Immature natural killer cell (primary cell): ENCODE measurements around the gene MYO7A. TPM values are rescaled to one million over a fixed set of nuclear protein-coding genes. Genes with fewer than 3 reads are reported as not detected.

Experiments used
- DNase-seq, 3 donors: peaks; one replicate each; pipeline ENCODE4 v3.0.0; 2022; ENCODE audit warnings: mixed read lengths in 1 of 3
- H3K27ac Mint-ChIP-seq, 6 donors: one replicate each; pipeline ENCODE4 v1.8.0; 2020; ENCODE audit warnings: mixed read lengths in 6 of 6, mild to moderate bottlenecking in 5 of 6, inconsistent platforms in 4 of 6, moderate library complexity in 3 of 6
- H3K27me3 Mint-ChIP-seq, 3 donors: one replicate each; pipeline ENCODE4 v1.8.0; 2020 to 2021; ENCODE audit warnings: low read depth in 3 of 3, mild to moderate bottlenecking in 3 of 3, mixed read lengths in 3 of 3, moderate library complexity in 3 of 3, inconsistent platforms in 1 of 3
- H3K36me3 Mint-ChIP-seq, 3 donors: one replicate each; pipeline ENCODE4 v1.8.0; 2020; ENCODE audit warnings: mixed read lengths in 3 of 3, inconsistent platforms in 2 of 3, mild to moderate bottlenecking in 2 of 3
- H3K4me1 Mint-ChIP-seq, 2 donors: one replicate each; pipeline ENCODE4 v1.8.0; 2020; ENCODE audit warnings: inconsistent platforms in 2 of 2, mild to moderate bottlenecking in 2 of 2, mixed read lengths in 2 of 2, moderate library complexity in 1 of 2
- H3K4me3 Mint-ChIP-seq, 5 donors: one replicate each; pipeline ENCODE4 v1.8.0; 2020; ENCODE audit warnings: mild to moderate bottlenecking in 5 of 5, mixed read lengths in 5 of 5, inconsistent platforms in 3 of 5, moderate library complexity in 3 of 5
- H3K9me3 Mint-ChIP-seq, 6 donors: one replicate each; pipeline ENCODE4 v1.8.0; 2020; ENCODE audit warnings: mild to moderate bottlenecking in 6 of 6, mixed read lengths in 6 of 6, inconsistent platforms in 4 of 6, moderate library complexity in 3 of 6
- polyA plus RNA-seq, 3 donors: library from polyadenylated mRNA; unstranded; fragments of 300-500 nt; fragmentation: Illumina TruSeq; gene quantifications; one replicate each; pipeline ENCODE4 v1.2.3, GENCODE V29; 2021

MYO7A gene
- polyA plus RNA-seq, 3 donors from 2014 or later, result 0.21 to 0.45 TPM; not detected in 1

DNA sequence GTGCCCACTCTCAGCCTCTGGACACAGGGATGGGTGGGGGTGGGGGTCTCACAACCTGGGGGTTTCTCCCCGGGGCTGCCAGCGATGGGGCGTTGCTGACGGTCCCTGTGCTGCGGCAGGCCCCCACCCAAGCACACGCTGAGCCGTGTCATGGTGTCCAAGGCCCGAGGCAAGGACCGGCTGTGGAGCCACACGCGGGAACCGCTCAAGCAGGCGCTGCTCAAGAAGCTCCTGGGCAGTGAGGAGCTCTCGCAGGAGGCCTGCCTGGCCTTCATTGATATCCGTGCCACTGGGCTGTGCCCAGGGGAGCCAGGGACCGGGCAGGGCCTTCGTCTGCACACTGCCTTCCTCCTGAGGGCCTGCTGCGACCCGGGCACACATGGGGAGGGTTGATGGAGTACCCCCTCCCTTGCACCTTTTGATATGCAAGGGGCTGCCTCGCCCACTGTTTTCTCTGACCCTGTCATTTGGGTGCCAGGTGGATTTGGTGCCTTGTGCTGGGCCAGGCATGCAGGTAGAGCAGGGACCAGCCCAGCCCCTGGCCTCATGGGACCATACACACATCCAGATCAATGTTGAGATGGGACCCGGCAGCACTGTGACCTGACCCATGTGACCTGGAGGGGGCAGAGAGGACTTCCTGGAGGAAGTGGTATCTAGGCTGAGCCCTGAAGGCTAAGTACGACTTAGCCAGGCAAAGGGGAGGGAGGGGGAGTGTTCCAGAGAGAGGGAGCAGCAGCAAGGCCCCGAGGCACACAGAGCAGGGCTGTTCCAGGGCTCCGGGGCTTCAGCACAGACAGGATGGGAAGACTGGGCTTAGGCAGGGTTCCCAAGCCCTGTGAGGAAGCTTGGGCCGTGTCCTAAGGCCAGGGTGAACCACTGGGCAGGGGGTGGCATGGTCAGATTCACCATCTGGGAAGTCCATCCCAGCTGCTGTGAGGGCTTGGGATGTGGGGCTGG, 75.2 kb downstream of the MYO7A start:
- Mint-ChIP-seq H3K27ac (no peak overlapping the region), H3K4me3 (no peak overlapping the region), H3K36me3 (no peaks in the 10 kb centered on the region), H3K27me3 (no peaks in the 10 kb centered on the region), H3K9me3 (no peaks in the 10 kb centered on the region), H3K4me1 (no peaks in the 10 kb centered on the region)
- DNase-seq, result no peak

- Mint-ChIP-seq H3K27ac (no peak overlapping the region), H3K9me3 (no peaks in the 10 kb centered on the region), H3K27me3 (peaks cover 0 to 1% (median 0%) of the 10 kb centered on the region in 3 donors), H3K36me3 (no peaks in the 10 kb centered on the region), H3K4me1 (no peaks in the 10 kb centered on the region), H3K4me3 (no peak overlapping the region)
- DNase-seq, result no peak
Measured at GRCh38 chr11:77203901-77204753, 76.1 kb downstream of the MYO7A start.

- Mint-ChIP-seq H3K4me3 (no peak overlapping the region), H3K27ac (no peak overlapping the region), H3K9me3 (no peaks in the 10 kb centered on the region), H3K4me1 (no peaks in the 10 kb centered on the region), H3K36me3 (no peaks in the 10 kb centered on the region), H3K27me3 (peaks cover 0 to 1% (median 0%) of the 10 kb centered on the region in 3 donors)
- DNase-seq, result no peak
Measured at GRCh38 chr11:77204754-77205466, 76.9 kb downstream of the MYO7A start.

GRCh38 chr11:77205467-77206263, 77.6 kb downstream of the MYO7A start:
- Mint-ChIP-seq H3K4me3 (no peak overlapping the region), H3K27me3 (peaks cover 0 to 1% (median 0%) of the 10 kb centered on the region in 3 donors)
- DNase-seq, result no peak

DNA sequence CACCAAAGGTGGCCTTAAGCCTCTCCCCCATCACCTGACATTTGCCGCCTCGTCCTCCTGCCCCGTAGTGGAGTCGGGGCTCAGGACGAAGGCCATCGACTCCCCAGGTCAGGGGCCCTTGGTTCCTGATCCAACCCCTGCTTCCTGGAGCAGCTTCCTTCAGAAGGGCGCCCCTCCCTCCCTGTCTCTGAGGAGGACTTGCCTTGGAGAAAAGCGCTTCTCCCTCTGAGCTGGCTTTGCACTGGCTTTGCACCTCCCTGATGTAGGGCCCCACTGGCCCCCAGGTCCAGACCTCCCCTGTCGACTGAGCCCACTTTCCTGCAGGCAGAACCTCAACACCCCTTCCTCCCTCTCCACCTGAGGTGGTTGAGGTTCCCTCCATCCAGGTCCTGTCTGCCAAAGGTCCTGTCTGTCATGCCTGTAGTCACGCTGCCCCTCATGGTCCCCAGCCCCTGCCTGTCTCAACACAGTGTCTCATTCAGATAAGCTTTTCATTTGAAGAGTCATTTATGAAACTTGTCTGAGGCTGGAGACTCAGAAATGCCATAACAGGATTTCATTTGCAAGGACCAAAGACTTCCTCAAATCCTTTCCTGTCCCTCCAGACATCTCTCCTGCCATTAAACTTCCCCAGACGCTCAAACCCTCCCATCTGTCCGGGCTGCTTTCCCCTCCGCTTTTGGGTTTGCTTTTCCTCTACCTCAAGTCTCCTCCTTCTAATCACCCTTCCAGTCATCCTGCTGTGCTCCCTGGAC, 78.4 kb downstream of the MYO7A start:
- no peak for DNase-seq
- Mint-ChIP-seq H3K36me3 (no peaks in the 10 kb centered on the region), H3K27me3 (peaks cover 0 to 1% (median 0%) of the 10 kb centered on the region in 3 donors), H3K9me3 (no peaks in the 10 kb centered on the region), H3K4me1 (no peaks in the 10 kb centered on the region), H3K4me3 (no peak overlapping the region), H3K27ac (no peak overlapping the region)

More at GRCh38 chr11:77205467-77206263, 77.6 kb downstream of the MYO7A start:
- no peaks in the 10 kb centered on the region for H3K9me3 Mint-ChIP-seq
- no peaks in the 10 kb centered on the region for H3K36me3 Mint-ChIP-seq
- no peak overlapping the region for H3K27ac Mint-ChIP-seq
- no peaks in the 10 kb centered on the region for H3K4me1 Mint-ChIP-seq

GRCh38 chr11:77207019-77207485, 79.0 kb downstream of the MYO7A start:
- no peak for DNase-seq
- Mint-ChIP-seq H3K4me3 (no peak overlapping the region), H3K36me3 (no peaks in the 10 kb centered on the region), H3K9me3 (no peaks in the 10 kb centered on the region), H3K27me3 (peaks cover 0 to 1% (median 1%) of the 10 kb centered on the region in 3 donors), H3K4me1 (no peaks in the 10 kb centered on the region), H3K27ac (no peak overlapping the region)

DNA sequence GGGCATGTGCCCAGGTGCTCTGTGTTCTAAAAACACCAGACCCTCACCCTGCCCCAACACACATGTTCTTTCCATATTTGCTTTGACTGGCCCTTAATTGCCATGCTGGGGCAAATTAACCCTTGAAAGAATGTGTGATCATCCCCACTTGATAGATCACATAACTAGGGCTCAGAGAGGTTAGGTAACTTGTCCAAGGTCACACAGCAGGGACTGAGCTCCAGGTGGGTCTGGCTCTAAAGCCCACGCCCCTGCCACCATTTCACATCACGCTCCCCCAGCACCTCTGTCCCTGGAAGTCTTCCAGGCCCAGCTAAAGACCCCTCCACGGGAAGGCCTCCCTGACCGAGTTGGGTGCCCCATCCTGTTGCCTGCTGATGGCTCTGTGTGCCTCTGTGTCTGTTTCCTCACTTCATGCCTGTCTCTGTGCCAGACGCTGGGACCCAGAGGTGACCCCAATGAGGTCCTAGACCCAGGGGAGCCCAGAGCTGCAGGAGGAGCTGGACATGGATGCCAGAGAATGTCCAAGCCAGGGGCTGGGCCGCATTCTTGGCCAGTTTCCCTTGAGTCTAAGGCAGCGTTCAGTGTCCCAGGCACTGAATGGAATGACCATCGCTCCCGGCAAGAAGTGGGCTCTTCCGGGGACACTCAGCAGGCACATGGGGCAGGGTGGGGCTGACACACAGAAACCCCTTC, 79.7 kb downstream of the MYO7A start:
- no peaks in the 10 kb centered on the region for H3K36me3 Mint-ChIP-seq
- no peaks in the 10 kb centered on the region for H3K4me1 Mint-ChIP-seq
- peaks cover 1 to 2% (median 1%) of the 10 kb centered on the region in 3 donors for H3K27me3 Mint-ChIP-seq
- no peaks in the 10 kb centered on the region for H3K9me3 Mint-ChIP-seq
- no peak overlapping the region for H3K4me3 Mint-ChIP-seq
- H3K27ac Mint-ChIP-seq, result no peak overlapping the region
- DNase-seq, result no peak

DNA sequence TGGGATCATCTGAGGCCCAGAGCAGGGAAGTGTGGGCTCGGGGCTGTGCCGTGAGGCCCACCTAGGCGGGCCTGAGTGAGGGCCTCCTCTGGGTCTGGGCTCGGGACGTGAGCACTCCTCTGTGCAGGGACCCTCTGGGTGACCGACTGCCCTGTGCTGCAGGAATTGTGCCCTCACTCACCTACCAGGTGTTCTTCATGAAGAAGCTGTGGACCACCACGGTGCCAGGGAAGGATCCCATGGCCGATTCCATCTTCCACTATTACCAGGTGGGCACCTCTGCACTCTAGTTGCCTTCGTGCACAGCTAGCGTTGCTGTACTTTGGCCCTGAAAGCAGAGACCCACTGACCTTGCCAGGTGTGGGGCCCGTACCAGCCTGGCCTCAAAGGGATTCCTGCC, 80.5 kb downstream of the MYO7A start:
- no peaks in the 10 kb centered on the region for H3K9me3 Mint-ChIP-seq
- peaks cover 1 to 3% (median 2%) of the 10 kb centered on the region in 3 donors for H3K27me3 Mint-ChIP-seq
- no peak overlapping the region for H3K27ac Mint-ChIP-seq
- H3K36me3 Mint-ChIP-seq, result no peaks in the 10 kb centered on the region
- H3K4me1 Mint-ChIP-seq, result no peaks in the 10 kb centered on the region
- DNase-seq, result no peak
- H3K4me3 Mint-ChIP-seq, result no peak overlapping the region

DNA sequence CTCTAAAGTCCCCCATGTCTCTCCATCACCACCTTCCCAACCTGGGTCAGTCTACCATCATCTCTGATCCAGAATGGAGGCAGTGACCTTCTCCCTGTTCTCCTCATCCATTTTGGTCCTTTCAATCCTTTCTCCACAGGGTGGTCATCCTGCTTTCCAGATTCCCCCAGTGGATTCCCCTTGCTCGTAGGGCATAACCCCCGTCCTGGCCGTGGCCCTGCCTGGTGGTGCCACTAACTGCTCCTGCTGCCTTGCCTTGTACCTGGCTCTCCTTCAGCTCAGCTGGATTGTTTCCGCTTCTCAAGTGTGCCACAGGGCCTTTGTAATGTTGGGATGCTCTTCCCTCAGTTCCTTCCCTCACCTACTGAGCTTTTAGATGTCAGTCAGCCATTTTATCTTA, 81.6 kb downstream of the MYO7A start:
- Mint-ChIP-seq H3K27me3 (peaks cover 1 to 3% (median 2%) of the 10 kb centered on the region in 3 donors), H3K36me3 (no peaks in the 10 kb centered on the region), H3K4me1 (no peaks in the 10 kb centered on the region), H3K9me3 (no peaks in the 10 kb centered on the region), H3K27ac (no peak overlapping the region), H3K4me3 (no peak overlapping the region)
- DNase-seq, result no peak

GRCh38 chr11:77211040-77211451, 83.0 kb downstream of the MYO7A start:
- Mint-ChIP-seq H3K36me3 (no peaks in the 10 kb centered on the region), H3K4me3 (no peak overlapping the region), H3K9me3 (no peaks in the 10 kb centered on the region), H3K4me1 (no peaks in the 10 kb centered on the region), H3K27me3 (peaks cover 1 to 3% (median 2%) of the 10 kb centered on the region in 3 donors), H3K27ac (no peak overlapping the region)
- DNase-seq, result no peak

GRCh38 chr11:77211594-77212251, 83.7 kb downstream of the MYO7A start:
- H3K27ac Mint-ChIP-seq, result peak overlapping the region in 1 of 6 donors; percentile 35

More at GRCh38 chr11:77211594-77212251, 83.7 kb downstream of the MYO7A start:
- no peak for DNase-seq
- Mint-ChIP-seq H3K4me3 (no peak overlapping the region), H3K4me1 (no peaks in the 10 kb centered on the region), H3K27me3 (peaks cover 1 to 3% (median 2%) of the 10 kb centered on the region in 3 donors), H3K9me3 (no peaks in the 10 kb centered on the region), H3K36me3 (no peaks in the 10 kb centered on the region)
